HepG2 (cell line): ENCODE data around the gene WDR70. TPM values are rescaled to one million over a fixed set of nuclear protein-coding genes. Genes with fewer than 3 reads are reported as not detected.

Source experiments
- DRAP1 ChIP-seq: IDR thresholded peaks from 2 replicates; pipeline ENCODE4 v1.6.1; 2016; ENCODE audit warnings: missing genetic modification reagents, missing compliant biosample characterization
- FOXC1 ChIP-seq: sonication (generic); formaldehyde crosslinking; IDR thresholded peaks from 2 replicates; pipeline ENCODE4 v1.8.0; 2022; ENCODE audit warnings: mild to moderate bottlenecking, missing genetic modification reagents, borderline replicate concordance
- KMT2A ChIP-seq: sonication (generic); formaldehyde crosslinking; IDR thresholded peaks from 2 replicates; pipeline ENCODE4 v1.4.0; 2020; ENCODE audit warnings: missing genetic modification reagents
- MED8 ChIP-seq: sonication (generic); formaldehyde crosslinking; IDR thresholded peaks from 2 replicates; pipeline ENCODE4 v1.8.1; 2023; ENCODE audit warnings: mild to moderate bottlenecking, missing genetic modification reagents; ENCODE audit not compliant: insufficient replicate concordance
- MXD1 ChIP-seq: sonication (generic); formaldehyde crosslinking; IDR thresholded peaks from 2 replicates; pipeline ENCODE4 v1.4.0; 2020; ENCODE audit warnings: mild to moderate bottlenecking, missing genetic modification reagents
- MYNN ChIP-seq: sonication (generic); formaldehyde crosslinking; IDR thresholded peaks from 2 replicates; pipeline ENCODE4 v1.4.0; 2020; ENCODE audit warnings: mild to moderate bottlenecking, low read depth, missing genetic modification reagents
- ZNF143 ChIP-seq: sonication (generic); formaldehyde crosslinking; IDR thresholded peaks from 2 replicates; pipeline ENCODE4 v1.4.0; 2020; ENCODE audit warnings: missing genetic modification reagents
- ZNF335 ChIP-seq: sonication (generic); formaldehyde crosslinking; IDR thresholded peaks from 2 replicates; pipeline ENCODE4 v1.4.0; 2020; ENCODE audit warnings: missing genetic modification reagents
- ZNF362 ChIP-seq: sonication (generic); formaldehyde crosslinking; IDR thresholded peaks from 2 replicates; pipeline ENCODE4 v1.4.0; 2020; ENCODE audit warnings: missing genetic modification reagents, mild to moderate bottlenecking, borderline replicate concordance
- ZNF691 ChIP-seq: sonication (generic); formaldehyde crosslinking; IDR thresholded peaks from 2 replicates; pipeline ENCODE4 v1.4.0; 2020; ENCODE audit warnings: missing genetic modification reagents, low read depth, mild to moderate bottlenecking, borderline replicate concordance
- polyA plus RNA-seq, 8 experiments: library from polyadenylated mRNA; depleted of rRNA in 3 of 8; stranded (reverse) in 7 of 8; unstranded in 1 of 8; fragments of >200 nt; fragmentation: Illumina TruSeq in 4 of 8; extraction: Trizol in 4 of 8; gene quantifications; 2 replicates each; pipeline versions ENCODE4 v1.2.1 to v1.2.3, GENCODE V29; 2011 to 2016; ENCODE audit warnings: low read depth in 4 of 8, missing spikeins in 1 of 8, mixed read lengths in 1 of 8; ENCODE audit not compliant: insufficient read depth in 1 of 8
- total RNA-seq, 5 experiments: library from RNA; depleted of rRNA; stranded (reverse); fragments of >200 nt; fragmentation: Illumina TruSeq; extraction: Trizol; gene quantifications; 2 replicates each; pipeline ENCODE4 v1.2.3, GENCODE V29; 2016; ENCODE audit warnings: low read depth in 1 of 5
- TF ChIP-seq, protein P1 (sequence below), 2 experiments: sonication (generic) in 1 of 2; formaldehyde crosslinking in 1 of 2; IDR thresholded peaks; 2 replicates each; pipeline versions ENCODE4 v1.6.1 to v1.9.0; 2014 to 2022; ENCODE audit warnings: antibody characterized with exemption in 1 of 2, borderline replicate concordance in 1 of 2, inconsistent platforms in 1 of 2, low read depth in 1 of 2, missing genetic modification reagents in 1 of 2
- TF ChIP-seq, protein P2 (sequence below): IDR thresholded peaks from 2 replicates; pipeline ENCODE4 v1.6.1; 2016; ENCODE audit warnings: mild to moderate bottlenecking, missing biosample characterization, missing genetic modification reagents
- TF ChIP-seq, protein P3 (sequence below), 2 experiments: fragments of 450-650 bp in 1 of 2; sonication (generic) in 1 of 2; formaldehyde crosslinking; IDR thresholded peaks; 2 replicates each; pipeline versions ENCODE4 v1.5.0 to v1.8.0; 2020 to 2022; ENCODE audit warnings: mild to moderate bottlenecking in 1 of 2, missing genetic modification reagents in 1 of 2
- TF ChIP-seq, protein P4 (sequence below): IDR thresholded peaks from 2 replicates; pipeline ENCODE4 v1.6.1; 2016; ENCODE audit warnings: missing biosample characterization, missing genetic modification reagents, low read depth

Gene WDR70
- total and polyA plus RNA-seq, 2 of the 13 experiments (the other 11 are each of a cell fraction or from before 2014, with no cell fraction given) = 14.6 to 30.6 TPM

GRCh38 chr5:37379100-37379628 lies at the start of gene WDR70 (continued):
- TF ChIP-seq, protein P1, sequence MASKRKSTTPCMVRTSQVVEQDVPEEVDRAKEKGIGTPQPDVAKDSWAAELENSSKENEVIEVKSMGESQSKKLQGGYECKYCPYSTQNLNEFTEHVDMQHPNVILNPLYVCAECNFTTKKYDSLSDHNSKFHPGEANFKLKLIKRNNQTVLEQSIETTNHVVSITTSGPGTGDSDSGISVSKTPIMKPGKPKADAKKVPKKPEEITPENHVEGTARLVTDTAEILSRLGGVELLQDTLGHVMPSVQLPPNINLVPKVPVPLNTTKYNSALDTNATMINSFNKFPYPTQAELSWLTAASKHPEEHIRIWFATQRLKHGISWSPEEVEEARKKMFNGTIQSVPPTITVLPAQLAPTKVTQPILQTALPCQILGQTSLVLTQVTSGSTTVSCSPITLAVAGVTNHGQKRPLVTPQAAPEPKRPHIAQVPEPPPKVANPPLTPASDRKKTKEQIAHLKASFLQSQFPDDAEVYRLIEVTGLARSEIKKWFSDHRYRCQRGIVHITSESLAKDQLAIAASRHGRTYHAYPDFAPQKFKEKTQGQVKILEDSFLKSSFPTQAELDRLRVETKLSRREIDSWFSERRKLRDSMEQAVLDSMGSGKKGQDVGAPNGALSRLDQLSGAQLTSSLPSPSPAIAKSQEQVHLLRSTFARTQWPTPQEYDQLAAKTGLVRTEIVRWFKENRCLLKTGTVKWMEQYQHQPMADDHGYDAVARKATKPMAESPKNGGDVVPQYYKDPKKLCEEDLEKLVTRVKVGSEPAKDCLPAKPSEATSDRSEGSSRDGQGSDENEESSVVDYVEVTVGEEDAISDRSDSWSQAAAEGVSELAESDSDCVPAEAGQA (IDR thresholded peaks at IDR 0.05; ENCODE audit: low read depth) = peak; percentile 80
- TF ChIP-seq, protein P1 (CRISPR knock-in tag; IDR thresholded peaks at IDR 0.05; ENCODE audit: borderline replicate concordance) = peak; percentile 65; the same call in 1 of the 2 replicates
- TF ChIP-seq ZNF362 (CRISPR knock-in tag) (peak; percentile 79; the same call in 1 of the 2 replicates), MED8 (CRISPR knock-in tag) (peak; percentile 64), MYNN (CRISPR knock-in tag) (peak; percentile 64; the same call in 1 of the 2 replicates), KMT2A (CRISPR knock-in tag) (peak; percentile 82; the same call in 1 of the 2 replicates), FOXC1 (CRISPR knock-in tag) (peak; percentile 80; the same call in 1 of the 2 replicates), ZNF691 (peak; percentile 77; the same call in 1 of the 2 replicates), ZNF143 (CRISPR knock-in tag) (peak; percentile 58; the same call in 1 of the 2 replicates), DRAP1 (CRISPR knock-in tag) (peak; percentile 62; the same call in 1 of the 2 replicates), ZNF335 (CRISPR knock-in tag) (peak; percentile 51; the same call in 1 of the 2 replicates), MXD1 (CRISPR knock-in tag) (peak; percentile 79)
- TF ChIP-seq, protein P2, sequence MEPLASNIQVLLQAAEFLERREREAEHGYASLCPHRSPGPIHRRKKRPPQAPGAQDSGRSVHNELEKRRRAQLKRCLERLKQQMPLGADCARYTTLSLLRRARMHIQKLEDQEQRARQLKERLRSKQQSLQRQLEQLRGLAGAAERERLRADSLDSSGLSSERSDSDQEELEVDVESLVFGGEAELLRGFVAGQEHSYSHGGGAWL (CRISPR knock-in tag) = peak; percentile 71; the same call in 1 of the 2 replicates
- TF ChIP-seq, protein P3, sequence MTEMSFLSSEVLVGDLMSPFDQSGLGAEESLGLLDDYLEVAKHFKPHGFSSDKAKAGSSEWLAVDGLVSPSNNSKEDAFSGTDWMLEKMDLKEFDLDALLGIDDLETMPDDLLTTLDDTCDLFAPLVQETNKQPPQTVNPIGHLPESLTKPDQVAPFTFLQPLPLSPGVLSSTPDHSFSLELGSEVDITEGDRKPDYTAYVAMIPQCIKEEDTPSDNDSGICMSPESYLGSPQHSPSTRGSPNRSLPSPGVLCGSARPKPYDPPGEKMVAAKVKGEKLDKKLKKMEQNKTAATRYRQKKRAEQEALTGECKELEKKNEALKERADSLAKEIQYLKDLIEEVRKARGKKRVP (CRISPR knock-in tag; IDR thresholded peaks at IDR 0.05) = 0 out of 4 replicates have a peak, but pooled peaks of 1 of the 2 experiments have one; percentile 1
- TF ChIP-seq, protein P4, sequence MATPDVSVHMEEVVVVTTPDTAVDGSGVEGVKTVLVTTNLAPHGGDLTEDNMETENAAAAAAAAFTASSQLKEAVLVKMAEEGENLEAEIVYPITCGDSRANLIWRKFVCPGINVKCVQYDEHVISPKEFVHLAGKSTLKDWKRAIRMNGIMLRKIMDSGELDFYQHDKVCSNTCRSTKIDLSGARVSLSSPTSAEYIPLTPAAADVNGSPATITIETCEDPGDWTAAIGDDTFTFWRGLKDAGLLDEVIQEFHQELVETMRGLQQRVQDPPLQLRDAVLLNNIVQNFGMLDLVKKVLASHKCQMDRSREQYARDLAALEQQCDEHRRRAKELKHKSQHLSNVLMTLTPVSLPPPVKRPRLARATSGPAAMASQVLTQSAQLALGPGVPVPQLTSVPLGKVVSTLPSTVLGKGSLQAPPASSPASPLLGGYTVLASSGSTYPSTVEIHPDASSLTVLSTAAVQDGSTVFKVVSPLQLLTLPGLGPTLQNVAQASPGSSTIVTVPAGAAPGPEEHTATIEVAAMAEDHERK (CRISPR knock-in tag) = peak; percentile 71
